Stimulated activated memory B cell treated with anti-CD40 and anti-IgM and Interleukin-4, amounts not matched to agents 10 μg/mL and 1 μg/mL and 100 μg/mL, for 72 hours (primary cell): ENCODE measurements around the gene PARD3B.

Experiments
- ATAC-seq: fragments of 150-1000 bp; cut with Tn5 transposase; 2 replicates; pipeline ENCODE4 v1.10.0; 2021
- H3K27ac Mint-ChIP-seq: one replicate; pipeline ENCODE4 v1.8.0; 2022; ENCODE audit warnings: mild to moderate bottlenecking, mixed read lengths
- H3K27me3 Mint-ChIP-seq: one replicate; pipeline ENCODE4 v1.8.0; 2022; ENCODE audit warnings: mixed read lengths
- H3K36me3 Mint-ChIP-seq: one replicate; pipeline ENCODE4 v1.8.0; 2022; ENCODE audit warnings: mixed read lengths
- H3K4me1 Mint-ChIP-seq: one replicate; pipeline ENCODE4 v1.8.0; 2022; ENCODE audit warnings: mixed read lengths
- H3K4me3 Mint-ChIP-seq: one replicate; pipeline ENCODE4 v1.8.0; 2022; ENCODE audit warnings: mild to moderate bottlenecking, moderate library complexity, mixed read lengths
- H3K9me3 Mint-ChIP-seq: one replicate; pipeline ENCODE4 v1.8.0; 2022; ENCODE audit warnings: mixed read lengths

Gene PARD3B

GRCh38 chr2:205441524-205441923 is 896.2 kb downstream of the PARD3B start:
- no peak overlapping the region for H3K4me3 Mint-ChIP-seq
- no peak for ATAC-seq
- H3K4me1 Mint-ChIP-seq, result no peaks in the 10 kb centered on the region
- no peak overlapping the region for H3K27ac Mint-ChIP-seq
- peaks cover 2% of the 10 kb centered on the region for H3K9me3 Mint-ChIP-seq
- H3K36me3 Mint-ChIP-seq, result no peaks in the 10 kb centered on the region
- H3K27me3 Mint-ChIP-seq, result peaks cover 10% of the 10 kb centered on the region

GRCh38 chr2:205448189-205448588 is 902.9 kb downstream of the PARD3B start:
- H3K9me3 Mint-ChIP-seq, result peaks cover 2% of the 10 kb centered on the region
- H3K27ac Mint-ChIP-seq, result no peak overlapping the region
- H3K4me3 Mint-ChIP-seq, result no peak overlapping the region
- no peak for ATAC-seq
- no peaks in the 10 kb centered on the region for H3K4me1 Mint-ChIP-seq
- H3K27me3 Mint-ChIP-seq, result peaks cover 6% of the 10 kb centered on the region
- H3K36me3 Mint-ChIP-seq, result no peaks in the 10 kb centered on the region

- no peaks in the 10 kb centered on the region for H3K9me3 Mint-ChIP-seq
These were observed 906.7 kb downstream of the PARD3B start for GRCh38 chr2:205451901-205452512.

GRCh38 chr2:205453202-205453601 is 907.9 kb downstream of the PARD3B start:
- Mint-ChIP-seq H3K27me3 (peaks cover 4% of the 10 kb centered on the region), H3K36me3 (no peaks in the 10 kb centered on the region), H3K27ac (no peak overlapping the region), H3K9me3 (no peaks in the 10 kb centered on the region), H3K4me1 (no peaks in the 10 kb centered on the region), H3K4me3 (no peak overlapping the region)
- ATAC-seq, result no peak

More at GRCh38 chr2:205451901-205452512, 906.7 kb downstream of the PARD3B start:
- Mint-ChIP-seq H3K4me3 (no peak overlapping the region), H3K36me3 (no peaks in the 10 kb centered on the region), H3K4me1 (no peaks in the 10 kb centered on the region), H3K27ac (no peak overlapping the region), H3K27me3 (no peaks in the 10 kb centered on the region)
- ATAC-seq, result no peak

- H3K4me3 Mint-ChIP-seq, result no peak overlapping the region
- H3K27ac Mint-ChIP-seq, result no peak overlapping the region
- H3K9me3 Mint-ChIP-seq, result no peaks in the 10 kb centered on the region
- no peaks in the 10 kb centered on the region for H3K4me1 Mint-ChIP-seq
- ATAC-seq, result no peak
- peaks cover 15% of the 10 kb centered on the region for H3K27me3 Mint-ChIP-seq
- no peaks in the 10 kb centered on the region for H3K36me3 Mint-ChIP-seq
These were observed 911.4 kb downstream of the PARD3B start for GRCh38 chr2:205456682-205457081.

- Mint-ChIP-seq H3K4me1 (no peaks in the 10 kb centered on the region), H3K4me3 (no peak overlapping the region), H3K9me3 (no peaks in the 10 kb centered on the region), H3K27me3 (peaks cover 15% of the 10 kb centered on the region), H3K27ac (no peak overlapping the region), H3K36me3 (no peaks in the 10 kb centered on the region)
- no peak for ATAC-seq
These were observed 914.9 kb downstream of the PARD3B start for GRCh38 chr2:205460217-205460616.

GRCh38 chr2:205461169-205461568 is 915.9 kb downstream of the PARD3B start:
- H3K27ac Mint-ChIP-seq, result no peak overlapping the region
- H3K36me3 Mint-ChIP-seq, result no peaks in the 10 kb centered on the region
- no peaks in the 10 kb centered on the region for H3K4me1 Mint-ChIP-seq
- ATAC-seq, result peak; percentile 31
- H3K4me3 Mint-ChIP-seq, result no peak overlapping the region
- H3K27me3 Mint-ChIP-seq, result peaks cover 15% of the 10 kb centered on the region
- H3K9me3 Mint-ChIP-seq, result no peaks in the 10 kb centered on the region

- H3K9me3 Mint-ChIP-seq, result no peaks in the 10 kb centered on the region
- H3K36me3 Mint-ChIP-seq, result no peaks in the 10 kb centered on the region
These were observed 916.7 kb downstream of the PARD3B start for GRCh38 chr2:205461678-205462665.

GRCh38 chr2:205462681-205463345 is 917.5 kb downstream of the PARD3B start:
- no peak overlapping the region for H3K27ac Mint-ChIP-seq
- H3K4me1 Mint-ChIP-seq, result no peaks in the 10 kb centered on the region
- no peaks in the 10 kb centered on the region for H3K9me3 Mint-ChIP-seq
- H3K27me3 Mint-ChIP-seq, result peaks cover 15% of the 10 kb centered on the region
- no peaks in the 10 kb centered on the region for H3K36me3 Mint-ChIP-seq
- no peak overlapping the region for H3K4me3 Mint-ChIP-seq
- ATAC-seq, result no peak

More at GRCh38 chr2:205461678-205462665, 916.7 kb downstream of the PARD3B start:
- Mint-ChIP-seq H3K4me3 (no peak overlapping the region), H3K4me1 (no peaks in the 10 kb centered on the region), H3K27ac (no peak overlapping the region), H3K27me3 (peaks cover 15% of the 10 kb centered on the region)
- ATAC-seq, result no peak

- H3K27me3 Mint-ChIP-seq, result peaks cover 8% of the 10 kb centered on the region
These were observed 918.3 kb downstream of the PARD3B start for GRCh38 chr2:205463466-205464025.

GRCh38 chr2:205464681-205465080 is 919.4 kb downstream of the PARD3B start:
- H3K27me3 Mint-ChIP-seq, result peaks cover 7% of the 10 kb centered on the region
- ATAC-seq, result no peak
- H3K9me3 Mint-ChIP-seq, result no peaks in the 10 kb centered on the region
- no peak overlapping the region for H3K4me3 Mint-ChIP-seq
- no peaks in the 10 kb centered on the region for H3K4me1 Mint-ChIP-seq
- no peaks in the 10 kb centered on the region for H3K36me3 Mint-ChIP-seq
- H3K27ac Mint-ChIP-seq, result no peak overlapping the region

More at GRCh38 chr2:205463466-205464025, 918.3 kb downstream of the PARD3B start:
- no peak for ATAC-seq
- no peaks in the 10 kb centered on the region for H3K4me1 Mint-ChIP-seq
- no peak overlapping the region for H3K4me3 Mint-ChIP-seq
- no peak overlapping the region for H3K27ac Mint-ChIP-seq
- no peaks in the 10 kb centered on the region for H3K36me3 Mint-ChIP-seq
- no peaks in the 10 kb centered on the region for H3K9me3 Mint-ChIP-seq

GRCh38 chr2:205465791-205466190 is 920.5 kb downstream of the PARD3B start:
- H3K4me3 Mint-ChIP-seq, result no peak overlapping the region
- no peak for ATAC-seq
- H3K27ac Mint-ChIP-seq, result no peak overlapping the region
- H3K27me3 Mint-ChIP-seq, result peaks cover 3% of the 10 kb centered on the region
- H3K9me3 Mint-ChIP-seq, result no peaks in the 10 kb centered on the region
- no peaks in the 10 kb centered on the region for H3K36me3 Mint-ChIP-seq
- no peaks in the 10 kb centered on the region for H3K4me1 Mint-ChIP-seq

GRCh38 chr2:205471776-205472175 is 926.5 kb downstream of the PARD3B start:
- Mint-ChIP-seq H3K4me3 (no peak overlapping the region), H3K27me3 (no peaks in the 10 kb centered on the region), H3K27ac (no peak overlapping the region), H3K36me3 (no peaks in the 10 kb centered on the region), H3K4me1 (no peaks in the 10 kb centered on the region), H3K9me3 (no peaks in the 10 kb centered on the region)
- no peak for ATAC-seq

GRCh38 chr2:205473791-205474190 is 928.5 kb downstream of the PARD3B start:
- no peak for ATAC-seq
- Mint-ChIP-seq H3K4me3 (no peak overlapping the region), H3K27ac (no peak overlapping the region), H3K9me3 (no peaks in the 10 kb centered on the region), H3K27me3 (no peaks in the 10 kb centered on the region), H3K36me3 (no peaks in the 10 kb centered on the region), H3K4me1 (no peaks in the 10 kb centered on the region)
